ENCODE measurements around the gene GIPC3. TPM values are rescaled to one million over a fixed set of nuclear protein-coding genes. Genes with fewer than 3 reads are reported as not detected.
A peak's percentile ranks its signal among the peaks of the same experiment; 100 is the strongest.
"Not testable (repeated sequence)": the region's sequence is repeated elsewhere in the genome, so short reads cannot be mapped to it uniquely, and the experiment has no call there.

GIPC3 gene
- total RNA-seq, 2 experiments from 2014 or later = 0.19 to 0.26 TPM

- H3K27ac Mint-ChIP-seq = peak overlapping the region; percentile 76
- H3K4me3 Mint-ChIP-seq = peak overlapping the region; percentile 87
- intact Hi-C loops (cut with micrococcal nuclease) = loop anchor here (2.0 to 5.0 kb wide), 2 partner anchors 49 to 71 kb away; partner anchors contain the start of genes CACTIN and FZR1
- ChIA-PET POLR2A (interaction anchor here (1.8 to 2.2 kb wide), 2 partner anchors 10 to 49 kb away, joined by 6 to 9 read pairs; no protein-coding TSS in a partner anchor), CTCF (interaction anchor here (0.6 to 4.0 kb wide), 10 partner anchors 10 to 585 kb away, joined by 3 to 39 read pairs (median 5); partner anchors contain the start of genes DOHH and GIPC3)
- H3K36me3 Mint-ChIP-seq = no peaks in the 10 kb centered on the region
- no peaks in the 10 kb centered on the region for H3K9me3 Mint-ChIP-seq
- H3K27me3 Mint-ChIP-seq = no peaks in the 10 kb centered on the region
- no peak for DNase-seq
- peaks cover 44% of the 10 kb centered on the region for H3K4me1 Mint-ChIP-seq (ENCODE audit: low read depth)
These were observed 29.4 kb upstream of the GIPC3 start for GRCh38 chr19:3555653-3556422.

DNA sequence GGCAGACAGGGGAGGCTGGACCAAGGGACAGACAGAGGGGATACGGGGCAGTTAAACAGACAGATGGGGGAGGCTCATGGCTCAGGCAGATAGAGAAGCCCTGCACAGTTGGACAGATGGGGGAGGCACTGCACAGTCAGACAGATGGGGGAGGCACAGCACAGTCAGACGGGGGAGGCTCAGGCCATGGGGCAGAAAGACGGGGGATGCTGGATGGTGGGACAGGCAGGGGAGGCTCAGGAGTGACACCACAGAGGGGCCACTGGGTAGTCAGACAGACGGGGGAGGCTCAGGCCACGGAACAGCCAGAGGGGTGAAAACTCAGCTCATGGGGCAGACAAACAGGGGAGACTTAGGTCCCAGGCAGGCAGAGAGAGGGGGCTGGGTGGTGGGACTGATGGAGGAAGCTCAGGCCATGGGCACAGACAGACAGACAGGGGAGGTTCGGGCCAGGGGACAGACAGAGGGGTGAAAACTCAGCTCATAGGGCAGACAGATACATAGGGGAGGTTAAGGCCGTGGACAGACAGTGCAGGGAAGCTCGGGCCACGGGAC lies 28.8 kb upstream of the GIPC3 start:
- ChIA-PET CTCF (interaction anchor here (0.6 to 4.0 kb wide), 9 partner anchors 10 to 584 kb away, joined by 3 to 39 read pairs (median 4); partner anchors contain the start of genes DOHH and GIPC3), POLR2A (interaction anchor here (2.2 kb wide), 1 partner anchor 11 kb away, joined by 9 read pairs; no protein-coding TSS in a partner anchor)
- H3K36me3 Mint-ChIP-seq = no peaks in the 10 kb centered on the region
- no peaks in the 10 kb centered on the region for H3K9me3 Mint-ChIP-seq
- DNase-seq = peak; percentile 22
- no peaks in the 10 kb centered on the region for H3K27me3 Mint-ChIP-seq
- H3K27ac Mint-ChIP-seq = peak overlapping the region; percentile 76
- H3K4me1 Mint-ChIP-seq (ENCODE audit: low read depth) = peaks cover 43% of the 10 kb centered on the region
- intact Hi-C loops (cut with micrococcal nuclease) = loop anchor here (2.0 to 5.0 kb wide), 2 partner anchors 50 to 71 kb away; partner anchors contain the start of genes CACTIN and FZR1
- H3K4me3 Mint-ChIP-seq = peak overlapping the region; percentile 87

DNA sequence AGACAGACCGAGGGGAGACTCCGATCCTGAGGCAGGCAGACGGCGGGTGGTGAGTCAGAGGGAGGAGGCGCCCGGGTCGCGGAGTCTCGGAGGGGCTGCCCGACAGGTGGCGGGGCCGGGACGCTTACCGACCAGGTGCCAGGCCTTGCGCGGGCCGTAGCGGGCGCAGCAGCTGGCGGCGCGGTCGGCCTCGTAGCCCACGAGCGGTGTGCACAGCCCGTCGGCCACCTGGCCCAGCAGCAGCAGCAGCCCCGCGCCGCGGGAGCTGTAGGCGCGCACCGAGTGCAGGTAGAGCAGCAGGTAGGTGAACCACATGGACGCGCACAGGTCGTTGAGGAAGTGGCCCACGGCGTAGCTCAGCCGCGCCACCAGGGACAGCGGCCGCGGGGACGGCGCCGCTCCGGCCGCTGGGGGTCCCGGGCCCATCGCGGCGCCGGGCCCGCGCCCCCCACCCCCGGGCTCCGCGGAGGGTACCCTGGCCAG lies 28.3 kb upstream of the GIPC3 start:
- POLR2A ChIA-PET = interaction anchor here (2.2 kb wide), 1 partner anchor 12 kb away, joined by 9 read pairs; no protein-coding TSS in a partner anchor

DNA sequence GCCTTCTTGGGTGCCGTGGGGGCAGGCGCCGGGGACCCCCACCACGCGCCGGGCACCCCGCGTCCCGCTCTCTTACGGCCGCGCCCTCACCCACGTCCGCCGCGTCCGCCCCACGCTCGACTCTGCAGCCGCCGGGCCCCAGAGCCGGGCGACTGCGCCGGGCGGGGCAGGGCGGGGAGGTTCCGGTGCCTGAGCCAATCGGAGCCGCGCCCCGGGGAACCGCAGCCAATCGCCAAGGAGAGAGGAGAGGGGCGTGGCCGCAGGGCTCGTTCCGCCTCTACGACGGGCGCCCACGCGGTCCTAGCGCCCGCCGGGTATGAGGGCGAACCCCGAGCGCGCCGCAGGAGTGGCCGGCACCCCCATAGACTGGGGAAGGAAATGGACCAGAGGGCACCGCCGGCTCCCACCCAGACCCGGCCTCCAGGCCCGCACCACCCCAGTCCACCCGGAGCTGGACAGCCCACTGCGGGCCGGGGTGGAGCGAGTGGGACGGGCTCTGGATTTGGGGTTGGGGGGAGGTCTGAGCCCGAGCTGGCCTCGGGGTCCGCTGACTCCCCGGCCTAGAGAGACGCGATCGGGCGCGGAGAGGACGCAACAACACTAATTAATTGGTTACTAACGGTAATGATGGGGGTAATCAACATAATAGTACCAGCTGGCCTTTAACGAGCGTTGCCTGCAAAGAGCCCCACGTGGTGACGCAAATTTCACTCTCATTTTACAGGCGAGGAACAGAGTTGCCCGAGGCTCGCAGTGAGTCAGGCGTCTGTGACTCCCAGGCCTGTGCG lies 27.6 kb upstream of the GIPC3 start, which contains the start of gene MFSD12:
TSS of gene MFSD12 (minus strand) at position 126 of the 788 bp plus-strand sequence. CDS start 183 bp downstream, outside the sequence.
- peak within 1 kb of the TSS; percentile 76 for H3K27ac Mint-ChIP-seq
- H3K36me3 Mint-ChIP-seq = no peaks in the 10 kb centered on the region
- POLR2A ChIA-PET = interaction anchor here (2.2 kb wide), 1 partner anchor 12 kb away, joined by 9 read pairs; no protein-coding TSS in a partner anchor
- CTCF ChIA-PET = interaction anchor here (1.2 to 4.0 kb wide), 3 partner anchors 12 to 28 kb away, joined by 3 to 39 read pairs (median 5); partner anchors contain the start of gene GIPC3
- H3K9me3 Mint-ChIP-seq = no peaks in the 10 kb centered on the region
- peak within 1 kb of the TSS; percentile 87 for H3K4me3 Mint-ChIP-seq
- peak; percentile 96 for DNase-seq
- H3K27me3 Mint-ChIP-seq = no peaks in the 10 kb centered on the region
- H3K4me1 Mint-ChIP-seq (ENCODE audit: low read depth) = peaks cover 36% of the 10 kb centered on the region
- intact Hi-C loops (cut with micrococcal nuclease) = loop anchor here (1.0 to 5.0 kb wide), 3 partner anchors 15 to 70 kb away; partner anchors contain the start of genes CACTIN, FZR1 and HMG20B

More for the DNA sequence above, 28.3 kb upstream of the GIPC3 start:
- Mint-ChIP-seq H3K27ac (peak overlapping the region; percentile 76), H3K4me3 (peak overlapping the region; percentile 87), H3K27me3 (no peaks in the 10 kb centered on the region), H3K4me1 (ENCODE audit: low read depth) (peaks cover 38% of the 10 kb centered on the region), H3K9me3 (no peaks in the 10 kb centered on the region), H3K36me3 (no peaks in the 10 kb centered on the region)
- intact Hi-C loops (cut with micrococcal nuclease) = loop anchor here (1.0 to 5.0 kb wide), 3 partner anchors 15 to 70 kb away; partner anchors contain the start of genes CACTIN, FZR1 and HMG20B
- CTCF ChIA-PET = interaction anchor here (0.7 to 4.0 kb wide), 7 partner anchors 11 to 583 kb away, joined by 3 to 39 read pairs (median 4); partner anchors contain the start of genes DOHH and GIPC3
- peak; percentile 80 for DNase-seq

DNA sequence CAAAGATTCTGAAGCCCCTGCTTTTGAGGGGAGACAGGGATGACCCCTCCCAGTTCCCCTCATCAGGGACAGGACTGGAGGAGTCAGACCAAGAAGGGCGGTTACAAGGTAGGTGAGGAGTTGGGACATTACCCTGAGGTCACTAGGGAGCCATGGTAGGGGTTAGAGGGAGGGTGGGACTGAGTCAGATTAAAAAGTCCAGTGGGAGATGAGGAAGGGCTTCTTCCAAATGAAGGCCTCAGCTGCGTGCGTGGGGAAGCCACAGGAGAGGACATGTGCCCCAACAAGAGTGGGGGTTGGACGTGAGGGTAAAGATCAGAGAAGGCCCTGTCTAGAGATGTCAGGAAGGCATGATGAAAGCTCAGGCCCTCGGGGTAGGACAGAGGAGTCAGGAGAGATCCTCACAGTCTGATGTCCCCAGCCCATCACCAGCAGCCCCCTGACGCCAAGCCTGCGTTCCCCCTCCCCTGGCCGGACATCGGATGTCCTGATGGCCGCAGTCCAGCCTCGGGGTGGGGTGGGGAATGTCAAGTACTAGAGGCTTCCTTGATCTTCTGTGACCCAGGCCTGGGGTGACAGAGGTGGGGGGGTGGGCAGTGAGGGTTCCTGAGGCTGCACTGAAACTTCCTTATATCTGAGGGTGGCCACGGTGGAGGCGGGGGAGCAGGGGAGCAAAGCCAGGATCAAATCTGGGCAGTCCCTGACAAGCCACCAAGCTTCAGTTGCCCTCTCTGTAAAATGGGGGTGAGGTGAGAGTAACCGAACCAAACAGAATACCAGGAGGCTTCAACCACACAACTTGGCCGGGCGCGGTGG lies 21.4 kb upstream of the GIPC3 start:
- ChIA-PET POLR2A (no interaction called here), CTCF (interaction anchor here (1.3 kb wide), 1 partner anchor 21 kb away, joined by 3 read pairs; the partner anchor contains the start of gene GIPC3)
- no peak overlapping the region for H3K4me3 Mint-ChIP-seq
- H3K27ac Mint-ChIP-seq = no peak overlapping the region
- DNase-seq = no peak
- no peaks in the 10 kb centered on the region for H3K27me3 Mint-ChIP-seq
- H3K4me1 Mint-ChIP-seq (ENCODE audit: low read depth) = no peaks in the 10 kb centered on the region
- no peaks in the 10 kb centered on the region for H3K9me3 Mint-ChIP-seq
- no peaks in the 10 kb centered on the region for H3K36me3 Mint-ChIP-seq
- intact Hi-C loops (cut with micrococcal nuclease) = no loop called here

GRCh38 chr19:3565139-3565538 lies 20.1 kb upstream of the GIPC3 start:
- H3K27ac Mint-ChIP-seq = no peak overlapping the region
- ChIA-PET CTCF (interaction anchor here (0.6 to 1.3 kb wide), 2 partner anchors 20 to 136 kb away, joined by 3 read pairs; no protein-coding TSS in a partner anchor), POLR2A (no interaction called here)
- H3K4me3 Mint-ChIP-seq = no peak overlapping the region
- H3K4me1 Mint-ChIP-seq (ENCODE audit: low read depth) = no peaks in the 10 kb centered on the region
- intact Hi-C loops (cut with micrococcal nuclease) = no loop called here
- H3K9me3 Mint-ChIP-seq = no peaks in the 10 kb centered on the region
- no peaks in the 10 kb centered on the region for H3K27me3 Mint-ChIP-seq
- no peak for DNase-seq
- H3K36me3 Mint-ChIP-seq = no peaks in the 10 kb centered on the region

- POLR2A ChIA-PET, H3K4me3 Mint-ChIP-seq, H3K36me3 Mint-ChIP-seq, H3K9me3 Mint-ChIP-seq, H3K27ac Mint-ChIP-seq, DNase-seq, H3K27me3 Mint-ChIP-seq: not testable (repeated sequence)
- intact Hi-C loops (cut with micrococcal nuclease) = loop anchor here (10.0 kb wide), 1 partner anchor 495 kb away; the partner anchor contains the start of gene ZBTB7A
- H3K4me1 Mint-ChIP-seq (ENCODE audit: low read depth) = peaks cover 10% of the 10 kb centered on the region
- CTCF ChIA-PET = interaction anchor here (1.5 kb wide), 1 partner anchor 25 kb away, joined by 4 read pairs; no protein-coding TSS in a partner anchor
These were observed 15.2 kb upstream of the GIPC3 start for GRCh38 chr19:3570042-3570441.

DNA sequence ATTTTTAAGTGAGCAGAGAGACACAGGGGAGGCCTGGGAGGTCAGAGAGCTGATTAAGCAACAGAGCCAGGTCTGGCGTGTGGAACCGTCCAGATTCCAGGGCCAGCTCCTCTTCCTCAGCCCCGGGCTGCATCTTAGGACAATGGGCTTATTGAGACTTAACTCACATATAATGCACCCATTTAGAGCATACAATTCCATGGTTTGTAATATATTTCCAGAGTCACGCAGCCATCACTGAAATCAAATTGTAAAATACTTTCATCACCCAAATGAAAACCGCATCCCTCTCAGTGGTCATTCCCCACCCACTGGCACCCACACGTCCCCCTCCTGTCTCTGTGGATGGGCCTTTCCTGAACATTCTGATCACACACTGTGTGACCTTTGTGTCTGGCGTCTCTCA lies 14.7 kb upstream of the GIPC3 start:
- H3K27me3 Mint-ChIP-seq = no peaks in the 10 kb centered on the region
- H3K9me3 Mint-ChIP-seq = no peaks in the 10 kb centered on the region
- intact Hi-C loops (cut with micrococcal nuclease) = loop anchor here (10.0 kb wide), 1 partner anchor 494 kb away; the partner anchor contains the start of gene ZBTB7A
- ChIA-PET CTCF (interaction anchor here (1.5 kb wide), 1 partner anchor 26 kb away, joined by 4 read pairs; no protein-coding TSS in a partner anchor), POLR2A (no interaction called here)
- no peak for DNase-seq
- H3K4me1 Mint-ChIP-seq (ENCODE audit: low read depth) = peaks cover 10% of the 10 kb centered on the region
- no peak overlapping the region for H3K27ac Mint-ChIP-seq
- peaks cover 10% of the 10 kb centered on the region for H3K36me3 Mint-ChIP-seq
- no peak overlapping the region for H3K4me3 Mint-ChIP-seq

DNA sequence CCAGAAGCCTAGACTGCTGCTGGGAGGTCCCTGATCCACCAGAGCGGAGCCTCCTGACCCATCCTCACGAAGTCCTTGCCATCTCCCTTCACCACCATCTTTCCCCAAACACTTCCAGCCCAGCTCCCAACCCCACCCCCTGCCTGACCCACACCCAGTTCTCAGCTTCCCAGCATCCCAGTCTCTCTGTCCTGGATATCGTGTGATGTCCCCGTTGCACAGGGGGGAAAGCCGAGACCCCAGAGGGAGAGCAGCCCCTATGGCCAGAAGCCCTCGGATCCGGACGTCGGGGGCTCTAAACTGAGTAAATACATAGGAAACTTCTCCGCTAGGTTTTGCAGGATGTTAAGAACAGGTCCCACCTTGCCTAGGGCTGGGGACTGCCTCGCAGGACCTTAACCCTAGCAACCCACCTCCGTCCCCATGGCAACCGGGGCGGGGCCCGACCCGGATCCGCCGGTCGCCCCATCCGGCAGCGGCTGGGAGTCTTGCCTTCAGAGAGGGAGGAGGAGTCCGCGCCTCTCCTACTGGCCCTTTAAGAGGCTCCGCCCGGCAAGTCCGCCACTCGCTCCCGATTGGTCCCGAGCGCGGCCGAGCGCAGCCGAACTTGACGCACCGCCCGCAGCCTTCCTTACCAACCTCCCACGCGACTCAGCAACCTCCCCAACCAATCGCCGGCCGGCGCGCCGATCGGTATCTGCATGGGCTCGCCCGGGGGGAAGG lies 13.0 kb upstream of the GIPC3 start:
- H3K4me1 Mint-ChIP-seq (ENCODE audit: low read depth) = peaks cover 10% of the 10 kb centered on the region
- CTCF ChIA-PET = interaction anchor here (0.6 kb wide), 1 partner anchor 16 kb away, joined by 5 read pairs; no protein-coding TSS in a partner anchor
- peaks cover 13% of the 10 kb centered on the region for H3K36me3 Mint-ChIP-seq
- DNase-seq = peak; percentile 100
- POLR2A ChIA-PET = no interaction called here
- H3K4me3 Mint-ChIP-seq = peak overlapping the region; percentile 66
- peak overlapping the region; percentile 42 for H3K27ac Mint-ChIP-seq
- no peaks in the 10 kb centered on the region for H3K9me3 Mint-ChIP-seq
- intact Hi-C loops (cut with micrococcal nuclease) = loop anchor here (1.0 to 10.0 kb wide), 3 partner anchors 15 to 493 kb away; partner anchors contain the start of genes FZR1, MFSD12 and ZBTB7A
- H3K27me3 Mint-ChIP-seq = no peaks in the 10 kb centered on the region

- H3K4me3 Mint-ChIP-seq = peak within 1 kb of the TSS; percentile 76
- H3K27me3 Mint-ChIP-seq = no peaks in the 10 kb centered on the region
- POLR2A ChIA-PET = no interaction called here
- H3K4me1 Mint-ChIP-seq (ENCODE audit: low read depth) = peaks cover 10% of the 10 kb centered on the region
- no peaks in the 10 kb centered on the region for H3K9me3 Mint-ChIP-seq
- H3K36me3 Mint-ChIP-seq = peaks cover 13% of the 10 kb centered on the region
- H3K27ac Mint-ChIP-seq = peak within 1 kb of the TSS; percentile 45
- CTCF ChIA-PET = interaction anchor here (1.6 kb wide), 1 partner anchor 28 kb away, joined by 7 read pairs; no protein-coding TSS in a partner anchor
- DNase-seq = no peak
- intact Hi-C loops (cut with micrococcal nuclease) = loop anchor here (1.0 to 10.0 kb wide), 3 partner anchors 16 to 492 kb away; partner anchors contain the start of genes FZR1, MFSD12 and ZBTB7A
These were observed 12.5 kb upstream of the GIPC3 start, which contains the start of gene HMG20B for GRCh38 chr19:3572855-3573161. HMG20B (plus strand) TSS chr19:3572944; CDS start chr19:3573310, 366 bp downstream.

Data from activated CD4-positive, alpha-beta memory T cell treated with anti-CD3 and anti-CD28 coated beads for 36 hours (primary cell).